GM12878 (cell line): ENCODE results near the gene ETV6. TPM values are rescaled to one million over a fixed set of nuclear protein-coding genes. Genes with fewer than 3 reads are reported as not detected.

Source experiments
- ATAC-seq: fragments of 200-7000 bp; cut with Tn5 transposase; 3 replicates; pipeline ENCODE4 v1.9.1; 2020; ENCODE audit warnings: mild to moderate bottlenecking, moderate library complexity
- BruUV-seq: library from RNA; stranded (reverse); fragments of 400-500 nt; replicated peaks from 2 replicates; lab custom pipeline; 2021; lab: Mats Ljungman, UMichigan
- CTCF ChIA-PET: fragments of 300-600 bp; sonication (Branson Sonifier 250); formaldehyde crosslinking; extraction: SDS; loops from one replicate; lab custom pipeline; 2021; ENCODE audit warnings: inconsistent platforms; lab: Yijun Ruan, JAX
- POLR2A ChIA-PET: fragments of 350-600 bp; formaldehyde crosslinking; extraction: SDS; loops from one replicate; lab custom pipeline; 2021; ENCODE audit warnings: inconsistent platforms; lab: Charles Lee
- RAD21 ChIA-PET: fragments of 300-600 bp; sonication (Branson Sonifier 250); formaldehyde crosslinking; loops from one replicate; lab custom pipeline; 2023; ENCODE audit warnings: antibody characterized with exemption; ENCODE audit not compliant: unreplicated experiment; lab: Charles Lee
- SMC1A ChIA-PET: fragments of 300-600 bp; sonication (Branson Sonifier 250); formaldehyde crosslinking; loops from one replicate; lab custom pipeline; 2023; ENCODE audit not compliant: unreplicated experiment, uncharacterized antibody; lab: Charles Lee
- DNase-seq: peaks from one replicate; pipeline ENCODE4 v3.0.0-alpha.2; 2011; ENCODE audit warnings: low read depth, low spot score
- FAIRE-seq: peaks from 3 replicates; lab custom pipeline; 2011; peaks lifted over from hg19 to GRCh38; lab: Jason Lieb, UNC
- H2AFZ ChIP-seq: 2 replicates; pipeline ENCODE4 v1.6.0; 2011; ENCODE audit warnings: low read depth, low read length, control low read depth; ENCODE audit not compliant: control insufficient read depth
- H3K27ac ChIP-seq: 2 replicates; pipeline ENCODE4 v1.5.1; 2011; ENCODE audit warnings: control low read depth; ENCODE audit not compliant: control insufficient read depth, insufficient read depth
- H3K27me3 ChIP-seq, 2 experiments: replicated peaks in 1 of 2; 2 replicates each; pipeline versions ENCODE4 v1.6.0 to v1.6.1; 2011; ENCODE audit warnings: low read length in 1 of 2; ENCODE audit not compliant: control insufficient read depth in 2 of 2, insufficient read depth in 2 of 2
- H3K36me3 ChIP-seq, 2 experiments: 2 replicates each; pipeline ENCODE4 v1.5.1; 2011; ENCODE audit warnings: low read length in 1 of 2; ENCODE audit not compliant: control insufficient read depth in 2 of 2, insufficient read depth in 2 of 2
- H3K4me1 ChIP-seq: 2 replicates; pipeline ENCODE4 v1.6.1; 2011; ENCODE audit warnings: mild to moderate bottlenecking, low read length, moderate library complexity, mixed read lengths; ENCODE audit not compliant: control insufficient read depth, insufficient read depth
- H3K4me2 ChIP-seq: 2 replicates; pipeline ENCODE4 v1.6.0; 2011; ENCODE audit warnings: control low read depth; ENCODE audit not compliant: control insufficient read depth, insufficient read depth
- H3K4me3 ChIP-seq: fragments of 200-600 bp; sonication (generic); 2 replicates; pipeline ENCODE4 v1.5.1; 2016
- H3K79me2 ChIP-seq: 2 replicates; pipeline ENCODE4 v1.6.0; 2011; ENCODE audit warnings: low read length; ENCODE audit not compliant: control insufficient read depth, insufficient read depth
- H3K9ac ChIP-seq: 2 replicates; pipeline ENCODE4 v1.8.0; 2011; ENCODE audit warnings: low read length, control low read depth, mixed read lengths; ENCODE audit not compliant: control insufficient read depth, insufficient read depth
- H3K9me3 ChIP-seq: replicated peaks from 3 replicates; pipeline ENCODE4 v1.5.1; 2011; ENCODE audit warnings: mild to moderate bottlenecking, low read length; ENCODE audit not compliant: control insufficient read depth, insufficient read depth
- H4K20me1 ChIP-seq: 2 replicates; pipeline ENCODE4 v1.6.0; 2011; ENCODE audit not compliant: control insufficient read depth, insufficient read depth
- BMI1 ChIP-seq: fragments of 450-650 bp; IDR thresholded peaks from 2 replicates; pipeline ENCODE4 v1.6.1; 2016; ENCODE audit warnings: mild to moderate bottlenecking, moderate library complexity, borderline replicate concordance
- CBFB ChIP-seq: IDR thresholded peaks from 2 replicates; pipeline ENCODE4 v1.6.1; 2016; ENCODE audit warnings: antibody characterized with exemption, low read depth
- IRF4 ChIP-seq: IDR thresholded peaks from 2 replicates; pipeline ENCODE4 v1.6.1; 2011; ENCODE audit warnings: low read depth, low read length
- JUND ChIP-seq: IDR thresholded peaks from 2 replicates; pipeline ENCODE4 v1.6.1; 2012; ENCODE audit warnings: low read depth, mild to moderate bottlenecking, low read length, improper control_type of control experiment, moderate library complexity
- KDM1A ChIP-seq: fragments of 200-600 bp; sonication (generic); IDR thresholded peaks from 2 replicates; pipeline ENCODE4 v1.6.1; 2016; ENCODE audit warnings: borderline replicate concordance
- MTA2 ChIP-seq: fragments of 450-650 bp; IDR thresholded peaks from 2 replicates; pipeline ENCODE4 v1.6.1; 2016; ENCODE audit warnings: low read depth, mild to moderate bottlenecking, moderate library complexity
- MYB ChIP-seq: fragments of 150-350 bp; IDR thresholded peaks from 2 replicates; pipeline ENCODE4 v1.6.1; 2014; ENCODE audit warnings: mild to moderate bottlenecking, low read depth, low read length, borderline replicate concordance
- NR2C1 ChIP-seq: fragments of 450-650 bp; IDR thresholded peaks from 2 replicates; pipeline ENCODE4 v1.6.1; 2017; ENCODE audit warnings: antibody characterized with exemption, mild to moderate bottlenecking, moderate library complexity
- POLR2AphosphoS2 ChIP-seq: IDR thresholded peaks from 2 replicates; pipeline ENCODE4 v1.6.1; 2011; ENCODE audit warnings: low read depth, mild to moderate bottlenecking, low read length, improper control_type of control experiment, moderate library complexity
- RAD21 ChIP-seq: IDR thresholded peaks from 2 replicates; pipeline ENCODE4 v1.6.1; 2011; ENCODE audit warnings: mild to moderate bottlenecking, low read depth, low read length, moderate library complexity; ENCODE audit not compliant: insufficient read depth
- SIN3A ChIP-seq: IDR thresholded peaks from 2 replicates; pipeline ENCODE4 v1.6.1; 2012; ENCODE audit warnings: low read depth, low read length, improper control_type of control experiment
- TAF1 ChIP-seq: IDR thresholded peaks from 2 replicates; pipeline ENCODE4 v1.6.1; 2011; ENCODE audit warnings: mild to moderate bottlenecking, low read depth, low read length, borderline replicate concordance
- ZSCAN29 ChIP-seq: fragments of 450-650 bp; IDR thresholded peaks from 2 replicates; pipeline ENCODE4 v1.6.1; 2017; ENCODE audit warnings: mild to moderate bottlenecking, moderate library complexity
- WGBS: methylation state at CpG from one replicate; pipeline ENCODE4 v1.1.6; 2016; ENCODE audit warnings: low lambda C conversion rate; ENCODE audit not compliant: insufficient replicate concordance, insufficient coverage; ENCODE audit errors: missing lambda C conversion rate; 5-methylcytosine and 5-hydroxymethylcytosine counted together
- in situ Hi-C: fragments of 300-500 bp; cut with MboI; formaldehyde crosslinking; loops from 9 replicates; pipeline ENCODE4 v1.14.3; 2018; ENCODE audit warnings: mixed read lengths
- intact Hi-C: fragments of 100-400 bp; cut with micrococcal nuclease; formaldehyde crosslinking; loops from one replicate; pipeline ENCODE4 v1.14.2; 2022; ENCODE audit not compliant: unreplicated experiment
- polyA plus RNA-seq, 11 experiments: library from polyadenylated mRNA; depleted of rRNA in 4 of 11; unstranded in 6 of 11; stranded (reverse) in 5 of 11; fragments of >200 nt; fragmentation: Nextera tagmentation in 4 of 11; fragmentation: Illumina TruSeq in 1 of 11; extraction: Ambion mirVana in 4 of 11; extraction: Trizol in 1 of 11; gene quantifications; 1 replicate in 1 of 11; 2 replicates in 10 of 11; pipeline versions ENCODE4 v1.2.1 to v1.2.3, GENCODE V29; 2011 to 2016; ENCODE audit warnings: inconsistent platforms in 2 of 11, missing spikeins in 2 of 11, low read depth in 1 of 11
- total RNA-seq, 4 experiments: library from RNA; depleted of rRNA in 3 of 4; stranded (reverse); fragments of >200 nt in 3 of 4; fragmentation: Illumina TruSeq in 1 of 4; extraction: Trizol in 1 of 4; gene quantifications; 2 replicates each; pipeline versions ENCODE4 v1.2.1 to v1.2.3, GENCODE V29; 2013 to 2021

The ETV6 gene
- total and polyA plus RNA-seq, 10 of the 15 experiments (the other 5 are each of a cell fraction or from before 2014, with no cell fraction given): 6.6 to 74.8 (median 24.6) TPM

GRCh38 chr12:11888029-11888428 lies 238.6 kb downstream of the ETV6 start:
- ChIA-PET RAD21 (interaction anchor here (0.7 to 1.2 kb wide), 5 partner anchors 10 to 145 kb away, joined by 3 to 4 read pairs (median 3); no protein-coding TSS in a partner anchor), CTCF (no interaction called here), POLR2A (interaction anchor here (0.6 kb wide), 1 partner anchor 70 kb away, joined by 7 read pairs; no protein-coding TSS in a partner anchor), SMC1A (no interaction called here)
- H3K9me3 ChIP-seq: no peaks in the 10 kb centered on the region
- no peak overlapping the region for H2AFZ ChIP-seq
- peaks cover 36 to 69% of the 10 kb centered on the region in 2 experiments for H3K36me3 ChIP-seq
- intact Hi-C loops (no loop called here), in situ Hi-C loops (no loop called here)
- no peak for DNase-seq
- no TSS peak for BruUV-seq
- peaks cover 16% of the 10 kb centered on the region for H3K4me1 ChIP-seq
- H3K4me2 ChIP-seq: no peak overlapping the region
- no peaks in the 10 kb centered on the region for H3K27me3 ChIP-seq
- WGBS: 93% methylated on average over 3 of the region's 3 CpGs
- no peak overlapping the region for H3K27ac ChIP-seq
- TF ChIP-seq MYB: no peak
- TF ChIP-seq RAD21: no peak
- H3K79me2 ChIP-seq: no peaks in the 10 kb centered on the region; the same call in none of the 2 replicates
- ATAC-seq: no peak
- no peak overlapping the region for H3K9ac ChIP-seq
- no peak overlapping the region for H3K4me3 ChIP-seq
- FAIRE-seq: no peak
- H4K20me1 ChIP-seq: no peaks in the 10 kb centered on the region

GRCh38 chr12:11891346-11891745 lies 241.9 kb downstream of the ETV6 start:
- DNase-seq (no peak), FAIRE-seq (no peak), ATAC-seq (no peak)
- H3K79me2 ChIP-seq: no peaks in the 10 kb centered on the region
- RAD21 ChIA-PET: interaction anchor here (0.6 to 0.9 kb wide), 2 partner anchors 59 to 309 kb away, joined by 3 read pairs; no protein-coding TSS in a partner anchor
- 57% methylated on average over 4 of the region's 4 CpGs for WGBS
- no peaks in the 10 kb centered on the region for H3K9me3 ChIP-seq
- intact Hi-C loops: no loop called here
- BruUV-seq: no TSS peak
- H2AFZ ChIP-seq: no peak overlapping the region
- H3K27ac ChIP-seq: no peak overlapping the region
- POLR2A ChIA-PET: interaction anchor here (1.0 kb wide), 1 partner anchor 120 kb away, joined by 4 read pairs; no protein-coding TSS in a partner anchor
- H3K27me3 ChIP-seq: no peaks in the 10 kb centered on the region
- TF ChIP-seq NR2C1 (no peak), JUND (no peak), POLR2AphosphoS2 (no peak), IRF4 (no peak), BMI1 (no peak), TAF1 (no peak), KDM1A (no peak), ZSCAN29 (no peak), MTA2 (no peak), SIN3A (no peak), CBFB (no peak)
- H3K9ac ChIP-seq: no peak overlapping the region
- no peak overlapping the region for H3K4me2 ChIP-seq
- H4K20me1 ChIP-seq: no peaks in the 10 kb centered on the region
- peaks cover 28% of the 10 kb centered on the region for H3K4me1 ChIP-seq
- CTCF ChIA-PET: interaction anchor here (0.5 to 0.8 kb wide), 3 partner anchors 139 to 166 kb away, joined by 3 to 4 read pairs (median 3); no protein-coding TSS in a partner anchor
- no peak overlapping the region for H3K4me3 ChIP-seq
- SMC1A ChIA-PET: interaction anchor here (0.6 to 1.5 kb wide), 3 partner anchors 117 to 312 kb away, joined by 3 to 4 read pairs (median 3); no protein-coding TSS in a partner anchor
- in situ Hi-C loops: no loop called here
- H3K36me3 ChIP-seq: peaks cover 20 to 55% of the 10 kb centered on the region in 2 experiments
